HCT116 (cell line): ENCODE data around the gene S100A10. TPM values are rescaled to one million over a fixed set of nuclear protein-coding genes. Genes with fewer than 3 reads are reported as not detected.

Experiments used
- ATAC-seq: fragments of 200-7000 bp; cut with Tn5 transposase; 2 replicates; pipeline ENCODE4 v1.9.1; 2020; ENCODE audit warnings: mild to moderate bottlenecking, moderate library complexity
- BruUV-seq: library from RNA; stranded (reverse); fragments of 400-500 nt; replicated peaks from 2 replicates; lab custom pipeline; 2021; lab: Mats Ljungman, UMichigan
- CTCF ChIA-PET: fragments of 300-600 bp; sonication (Branson Sonifier 250); formaldehyde crosslinking; loops from one replicate; lab custom pipeline; 2021; ENCODE audit warnings: antibody characterized with exemption; lab: Charles Lee
- POLR2A ChIA-PET: fragments of 300-600, 350-600 bp; sonication (Branson Sonifier 250); formaldehyde crosslinking; loops from one replicate; lab custom pipeline; 2021; ENCODE audit warnings: antibody characterized with exemption; lab: Charles Lee
- RAD21 ChIA-PET, 2 experiments: fragments of 300-600 bp; sonication (Branson Sonifier 250); formaldehyde crosslinking; loops; one replicate each; lab custom pipeline; 2023; ENCODE audit warnings: low total read pairs in 2 of 2; ENCODE audit not compliant: uncharacterized antibody in 2 of 2, unreplicated experiment in 2 of 2, low non-redundant PET in 1 of 2; lab: Charles Lee
- DNase-seq: peaks from one replicate; pipeline ENCODE4 v3.0.0-alpha.2; 2010; ENCODE audit warnings: low read depth, low spot score
- H2AFZ ChIP-seq: fragments of 200-600 bp; shearing (Covaris generic), sonication (generic); 2 replicates; pipeline ENCODE4 v1.6.1; 2017; ENCODE audit warnings: low read depth, mixed run types, mixed read lengths, antibody characterized with exemption, low read length; ENCODE audit not compliant: poor library complexity, severe bottlenecking
- H3K27ac ChIP-seq: 2 replicates; pipeline ENCODE4 v1.5.1; 2012; ENCODE audit warnings: low read depth, low read length
- H3K27me3 ChIP-seq: fragments of 200-600 bp; sonication (generic); 2 replicates; pipeline ENCODE4 v1.6.1; 2016; ENCODE audit warnings: mixed run types, low read length, mixed read lengths; ENCODE audit not compliant: insufficient read depth
- H3K36me3 ChIP-seq, 2 experiments: fragments of 200-500 bp in 1 of 2; fragments of 200-600 bp in 1 of 2; sonication (Bioruptor generic) in 1 of 2; sonication (generic) in 1 of 2; 2 replicates each; pipeline versions ENCODE4 v1.5.1 to v1.6.1; 2014 to 2016; ENCODE audit warnings: low read length in 2 of 2, inconsistent platforms in 1 of 2, mixed read lengths in 1 of 2, mixed run types in 1 of 2; ENCODE audit not compliant: insufficient read depth in 2 of 2, control insufficient read depth in 1 of 2
- H3K4me1 ChIP-seq, 2 experiments: fragments of 200-600 bp in 1 of 2; sonication (generic) in 1 of 2; 2 replicates each; pipeline versions ENCODE4 v1.5.1 to v1.6.1; 2012 to 2017; ENCODE audit warnings: low read length in 2 of 2, inconsistent platforms in 1 of 2, mild to moderate bottlenecking in 1 of 2, mixed read lengths in 1 of 2, mixed run types in 1 of 2, moderate library complexity in 1 of 2; ENCODE audit not compliant: insufficient read depth in 2 of 2, control insufficient read depth in 1 of 2
- H3K4me2 ChIP-seq: fragments of 200-600 bp; sonication (generic); 2 replicates; pipeline ENCODE4 v1.6.1; 2017; ENCODE audit warnings: mixed run types, low read length, mixed read lengths
- H3K4me3 ChIP-seq, 2 experiments: fragments of 200-600 bp in 1 of 2; sonication (generic) in 1 of 2; replicated peaks in 1 of 2; 2 replicates each; pipeline ENCODE4 v1.5.1; 2011 to 2016; ENCODE audit warnings: low read length in 2 of 2, control low read depth in 1 of 2, low read depth in 1 of 2, mild to moderate bottlenecking in 1 of 2, mixed read lengths in 1 of 2, mixed run types in 1 of 2
- H3K79me2 ChIP-seq: fragments of 200-600 bp; sonication (generic); 2 replicates; pipeline ENCODE4 v1.6.1; 2017; ENCODE audit warnings: mild to moderate bottlenecking, mixed run types, low read length, moderate library complexity, mixed read lengths; ENCODE audit not compliant: insufficient read depth
- H3K9ac ChIP-seq: fragments of 200-600 bp; sonication (generic); 2 replicates; pipeline ENCODE4 v1.6.1; 2016; ENCODE audit warnings: low read length, mixed read lengths
- H3K9me2 ChIP-seq: fragments of 200-600 bp; sonication (generic), shearing (Covaris generic); 2 replicates; pipeline ENCODE4 v1.6.1; 2017; ENCODE audit warnings: mixed run types, mild to moderate bottlenecking, moderate library complexity; ENCODE audit not compliant: insufficient read depth
- H3K9me3 ChIP-seq, 2 experiments: fragments of 200-500 bp in 1 of 2; fragments of 200-600 bp in 1 of 2; sonication (Bioruptor generic) in 1 of 2; sonication (generic) in 1 of 2; 2 replicates each; pipeline ENCODE4 v1.6.1; 2014 to 2017; ENCODE audit warnings: low read length in 2 of 2, mixed read lengths in 2 of 2, inconsistent platforms in 1 of 2, low read depth in 1 of 2, mild to moderate bottlenecking in 1 of 2, mixed run types in 1 of 2, moderate library complexity in 1 of 2; ENCODE audit not compliant: control insufficient read depth in 1 of 2, insufficient read depth in 1 of 2
- H4K20me1 ChIP-seq: fragments of 200-600 bp; sonication (generic), shearing (Covaris generic); 2 replicates; pipeline ENCODE4 v1.6.1; 2017; ENCODE audit warnings: mixed run types, mild to moderate bottlenecking, moderate library complexity; ENCODE audit not compliant: insufficient read depth
- ATF3 ChIP-seq: IDR thresholded peaks from 2 replicates; pipeline ENCODE4 v1.6.1; 2012
- CEBPB ChIP-seq: IDR thresholded peaks from 2 replicates; pipeline ENCODE4 v1.6.1; 2012; ENCODE audit warnings: low read depth
- CTCF ChIP-seq, 3 experiments: fragments of 200-600 bp in 1 of 3; sonication (generic) in 1 of 3; IDR thresholded peaks in 2 of 3; conservative IDR thresholded peaks in 1 of 3; 2 replicates each; pipeline ENCODE4 v1.5.1; 2012 to 2017; ENCODE audit warnings: low read depth in 2 of 3, low read length in 2 of 3, antibody characterized with exemption in 1 of 3, borderline replicate concordance in 1 of 3, control low read depth in 1 of 3, mild to moderate bottlenecking in 1 of 3, mixed read lengths in 1 of 3, mixed run types in 1 of 3, moderate library complexity in 1 of 3; ENCODE audit not compliant: insufficient read depth in 1 of 3
- EZH2 ChIP-seq: fragments of 200-600 bp; sonication (generic); IDR thresholded peaks from 2 replicates; pipeline ENCODE4 v1.6.1; 2017; ENCODE audit warnings: antibody characterized with exemption, mixed run types
- FOSL1 ChIP-seq: IDR thresholded peaks from 2 replicates; pipeline ENCODE4 v1.6.1; 2012; ENCODE audit warnings: low read depth
- MAX ChIP-seq: IDR thresholded peaks from 2 replicates; pipeline ENCODE4 v1.6.1; 2012
- POLR2A ChIP-seq: IDR thresholded peaks from 2 replicates; pipeline ENCODE4 v1.7.0; 2011; ENCODE audit warnings: borderline replicate concordance; ENCODE audit not compliant: insufficient read depth, insufficient read length; ENCODE audit errors: extremely low read depth
- SIN3A ChIP-seq: IDR thresholded peaks from 2 replicates; pipeline ENCODE4 v1.6.1; 2012; ENCODE audit warnings: low read depth
- SRF ChIP-seq: IDR thresholded peaks from 2 replicates; pipeline ENCODE4 v1.6.1; 2012; ENCODE audit warnings: low read depth
- TCF7L2 ChIP-seq: IDR thresholded peaks from 2 replicates; pipeline ENCODE4 v1.7.0; 2011; ENCODE audit warnings: borderline replicate concordance, inconsistent platforms; ENCODE audit not compliant: insufficient read depth, insufficient read length; ENCODE audit errors: extremely low read depth
- YY1 ChIP-seq: IDR thresholded peaks from 2 replicates; pipeline ENCODE4 v1.6.1; 2011; ENCODE audit warnings: low read length, low read depth, moderate library complexity, mild to moderate bottlenecking; ENCODE audit not compliant: insufficient replicate concordance; ENCODE audit errors: extremely low read depth
- ZBTB33 ChIP-seq: IDR thresholded peaks from 2 replicates; pipeline ENCODE4 v1.6.1; 2011; ENCODE audit warnings: mild to moderate bottlenecking, low read length, moderate library complexity; ENCODE audit not compliant: insufficient replicate concordance; ENCODE audit errors: extremely low read depth
- ZFX ChIP-seq: fragments of 450-650 bp; IDR thresholded peaks from 2 replicates; pipeline ENCODE4 v1.6.1; 2017
- ZNF274 ChIP-seq: fragments of 200-500 bp; sonication (Bioruptor generic); IDR thresholded peaks from 2 replicates; pipeline ENCODE4 v1.6.1; 2014; ENCODE audit warnings: mild to moderate bottlenecking, low read depth, low read length, inconsistent platforms
- intact Hi-C: fragments of 100-400 bp; cut with micrococcal nuclease; formaldehyde crosslinking; loops from 2 replicates; pipeline ENCODE4 v1.10.0; 2022
- total RNA-seq: library from RNA; stranded (reverse); gene quantifications from one replicate; pipeline ENCODE4 v1.2.1, GENCODE V29; 2021; ENCODE audit not compliant: unreplicated experiment

S100A10 gene
- total RNA-seq, 1 experiment from 2014 or later = 340 TPM

GRCh38 chr1:151949371-151950193, 44.1 kb downstream of the S100A10 start:
- no peak for DNase-seq
- no TSS peak for BruUV-seq
- Histone ChIP-seq H3K4me1 (peaks cover 27 to 34% of the 10 kb centered on the region in 2 experiments), H3K79me2 (no peaks in the 10 kb centered on the region), H3K9me3 (no peaks in the 10 kb centered on the region), H2AFZ (no peak overlapping the region), H3K36me3 (no peaks in the 10 kb centered on the region)
- POLR2A ChIA-PET = no interaction called here
- ATAC-seq = no peak
- intact Hi-C loops = no loop called here
- TF ChIP-seq CEBPB (no peak), MAX (no peak), EZH2 (no peak), SIN3A (no peak)
- TF ChIP-seq, all 23 proteins: peak for 0
- ChIA-PET RAD21 (no interaction called here), CTCF (interaction anchor here (1.1 kb wide), 1 partner anchor 18 kb away, joined by 4 read pairs; no protein-coding TSS in a partner anchor)
- Histone ChIP-seq H3K27ac (no peak overlapping the region), H3K27me3 (no peaks in the 10 kb centered on the region), H3K4me3 (no peak overlapping the region), H3K9me2 (no peaks in the 10 kb centered on the region), H3K4me2 (no peak overlapping the region), H3K9ac (no peak overlapping the region), H4K20me1 (no peaks in the 10 kb centered on the region)

DNA sequence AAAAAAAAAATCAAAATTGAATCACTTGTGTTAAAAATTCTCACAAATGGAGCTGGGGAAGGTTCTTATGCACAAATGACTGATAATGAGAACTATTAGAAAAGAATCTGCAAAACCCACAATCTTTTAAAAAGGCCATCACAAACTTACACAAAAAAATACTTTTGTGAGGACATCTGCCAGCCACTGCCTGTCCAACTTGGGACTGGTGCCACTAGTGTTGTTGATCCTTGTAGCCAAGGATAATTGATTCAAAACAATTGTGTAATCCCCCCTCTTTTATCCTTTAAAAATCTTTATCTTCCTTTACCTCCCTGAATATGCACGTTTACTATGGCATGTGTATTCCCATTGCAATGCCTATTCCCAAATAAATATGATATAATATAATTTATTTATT, 45.2 kb downstream of the S100A10 start:
- intact Hi-C loops = no loop called here
- Histone ChIP-seq H3K9ac (no peak overlapping the region), H3K36me3 (no peaks in the 10 kb centered on the region), H3K27ac (no peak overlapping the region), H2AFZ (no peak overlapping the region), H3K27me3 (no peaks in the 10 kb centered on the region), H3K79me2 (no peaks in the 10 kb centered on the region), H3K4me3 (no peak overlapping the region), H3K9me2 (no peaks in the 10 kb centered on the region), H3K4me1 (peaks cover 29 to 39% of the 10 kb centered on the region in 2 experiments), H3K4me2 (no peak overlapping the region), H3K9me3 (no peaks in the 10 kb centered on the region), H4K20me1 (no peaks in the 10 kb centered on the region)
- BruUV-seq = no TSS peak
- ATAC-seq (no peak), DNase-seq (no peak)
- POLR2A ChIA-PET = no interaction called here
- CTCF ChIA-PET = interaction anchor here (1.1 kb wide), 1 partner anchor 19 kb away, joined by 4 read pairs; no protein-coding TSS in a partner anchor
- RAD21 ChIA-PET = no interaction called here
- no peak for TF ChIP-seq CTCF (IDR thresholded peaks at IDR 0.05 in 2 of 3, conservative IDR thresholded peaks at IDR 0.05 in 1 of 3; ENCODE audit: borderline replicate concordance in 1 of 3, insufficient read depth in 1 of 3, low read depth in 2 of 3, low read length in 2 of 3)
- no peak for TF ChIP-seq ZNF274
- no peak for TF ChIP-seq TCF7L2
- TF ChIP-seq ATF3 = no peak
- TF ChIP-seq MAX = no peak
- TF ChIP-seq ZFX = no peak
- TF ChIP-seq POLR2A = no peak
- no peak for TF ChIP-seq YY1
- no peak for TF ChIP-seq ZBTB33
- no peak for TF ChIP-seq EZH2
- no peak for TF ChIP-seq FOSL1
- TF ChIP-seq SRF = no peak
